HCT116 (cell line): ENCODE measurements around the gene SMARCAD1. TPM values are rescaled to one million over a fixed set of nuclear protein-coding genes. Genes with fewer than 3 reads are reported as not detected.

Experiments used
- ATAC-seq: fragments of 200-7000 bp; cut with Tn5 transposase; 2 replicates; pipeline ENCODE4 v1.9.1; 2020; ENCODE audit warnings: mild to moderate bottlenecking, moderate library complexity
- BruUV-seq: library from RNA; stranded (reverse); fragments of 400-500 nt; replicated peaks from 2 replicates; lab custom pipeline; 2021; lab: Mats Ljungman, UMichigan
- CTCF ChIA-PET: fragments of 300-600 bp; sonication (Branson Sonifier 250); formaldehyde crosslinking; loops from one replicate; lab custom pipeline; 2021; ENCODE audit warnings: antibody characterized with exemption; lab: Charles Lee
- POLR2A ChIA-PET: fragments of 300-600, 350-600 bp; sonication (Branson Sonifier 250); formaldehyde crosslinking; loops from one replicate; lab custom pipeline; 2021; ENCODE audit warnings: antibody characterized with exemption; lab: Charles Lee
- RAD21 ChIA-PET, 2 experiments: fragments of 300-600 bp; sonication (Branson Sonifier 250); formaldehyde crosslinking; loops; one replicate each; lab custom pipeline; 2023; ENCODE audit warnings: low total read pairs in 2 of 2; ENCODE audit not compliant: uncharacterized antibody in 2 of 2, unreplicated experiment in 2 of 2, low non-redundant PET in 1 of 2; lab: Charles Lee
- DNase-seq: peaks from one replicate; pipeline ENCODE4 v3.0.0-alpha.2; 2010; ENCODE audit warnings: low read depth, low spot score
- H2AFZ ChIP-seq: fragments of 200-600 bp; shearing (Covaris generic), sonication (generic); 2 replicates; pipeline ENCODE4 v1.6.1; 2017; ENCODE audit warnings: low read depth, mixed run types, mixed read lengths, antibody characterized with exemption, low read length; ENCODE audit not compliant: poor library complexity, severe bottlenecking
- H3K27ac ChIP-seq: 2 replicates; pipeline ENCODE4 v1.5.1; 2012; ENCODE audit warnings: low read depth, low read length
- H3K27me3 ChIP-seq: fragments of 200-600 bp; sonication (generic); 2 replicates; pipeline ENCODE4 v1.6.1; 2016; ENCODE audit warnings: mixed run types, low read length, mixed read lengths; ENCODE audit not compliant: insufficient read depth
- H3K36me3 ChIP-seq, 2 experiments: fragments of 200-500 bp in 1 of 2; fragments of 200-600 bp in 1 of 2; sonication (Bioruptor generic) in 1 of 2; sonication (generic) in 1 of 2; 2 replicates each; pipeline versions ENCODE4 v1.5.1 to v1.6.1; 2014 to 2016; ENCODE audit warnings: low read length in 2 of 2, inconsistent platforms in 1 of 2, mixed read lengths in 1 of 2, mixed run types in 1 of 2; ENCODE audit not compliant: insufficient read depth in 2 of 2, control insufficient read depth in 1 of 2
- H3K4me1 ChIP-seq, 2 experiments: fragments of 200-600 bp in 1 of 2; sonication (generic) in 1 of 2; 2 replicates each; pipeline versions ENCODE4 v1.5.1 to v1.6.1; 2012 to 2017; ENCODE audit warnings: low read length in 2 of 2, inconsistent platforms in 1 of 2, mild to moderate bottlenecking in 1 of 2, mixed read lengths in 1 of 2, mixed run types in 1 of 2, moderate library complexity in 1 of 2; ENCODE audit not compliant: insufficient read depth in 2 of 2, control insufficient read depth in 1 of 2
- H3K4me2 ChIP-seq: fragments of 200-600 bp; sonication (generic); 2 replicates; pipeline ENCODE4 v1.6.1; 2017; ENCODE audit warnings: mixed run types, low read length, mixed read lengths
- H3K4me3 ChIP-seq, 2 experiments: fragments of 200-600 bp in 1 of 2; sonication (generic) in 1 of 2; replicated peaks in 1 of 2; 2 replicates each; pipeline ENCODE4 v1.5.1; 2011 to 2016; ENCODE audit warnings: low read length in 2 of 2, control low read depth in 1 of 2, low read depth in 1 of 2, mild to moderate bottlenecking in 1 of 2, mixed read lengths in 1 of 2, mixed run types in 1 of 2
- H3K79me2 ChIP-seq: fragments of 200-600 bp; sonication (generic); 2 replicates; pipeline ENCODE4 v1.6.1; 2017; ENCODE audit warnings: mild to moderate bottlenecking, mixed run types, low read length, moderate library complexity, mixed read lengths; ENCODE audit not compliant: insufficient read depth
- H3K9ac ChIP-seq: fragments of 200-600 bp; sonication (generic); 2 replicates; pipeline ENCODE4 v1.6.1; 2016; ENCODE audit warnings: low read length, mixed read lengths
- H3K9me2 ChIP-seq: fragments of 200-600 bp; sonication (generic), shearing (Covaris generic); 2 replicates; pipeline ENCODE4 v1.6.1; 2017; ENCODE audit warnings: mixed run types, mild to moderate bottlenecking, moderate library complexity; ENCODE audit not compliant: insufficient read depth
- H3K9me3 ChIP-seq, 2 experiments: fragments of 200-500 bp in 1 of 2; fragments of 200-600 bp in 1 of 2; sonication (Bioruptor generic) in 1 of 2; sonication (generic) in 1 of 2; 2 replicates each; pipeline ENCODE4 v1.6.1; 2014 to 2017; ENCODE audit warnings: low read length in 2 of 2, mixed read lengths in 2 of 2, inconsistent platforms in 1 of 2, low read depth in 1 of 2, mild to moderate bottlenecking in 1 of 2, mixed run types in 1 of 2, moderate library complexity in 1 of 2; ENCODE audit not compliant: control insufficient read depth in 1 of 2, insufficient read depth in 1 of 2
- H4K20me1 ChIP-seq: fragments of 200-600 bp; sonication (generic), shearing (Covaris generic); 2 replicates; pipeline ENCODE4 v1.6.1; 2017; ENCODE audit warnings: mixed run types, mild to moderate bottlenecking, moderate library complexity; ENCODE audit not compliant: insufficient read depth
- ATF3 ChIP-seq: IDR thresholded peaks from 2 replicates; pipeline ENCODE4 v1.6.1; 2012
- CTCF ChIP-seq, 3 experiments: fragments of 200-600 bp in 1 of 3; sonication (generic) in 1 of 3; IDR thresholded peaks in 2 of 3; conservative IDR thresholded peaks in 1 of 3; 2 replicates each; pipeline ENCODE4 v1.5.1; 2012 to 2017; ENCODE audit warnings: low read depth in 2 of 3, low read length in 2 of 3, antibody characterized with exemption in 1 of 3, borderline replicate concordance in 1 of 3, control low read depth in 1 of 3, mild to moderate bottlenecking in 1 of 3, mixed read lengths in 1 of 3, mixed run types in 1 of 3, moderate library complexity in 1 of 3; ENCODE audit not compliant: insufficient read depth in 1 of 3
- ELF1 ChIP-seq: IDR thresholded peaks from 2 replicates; pipeline ENCODE4 v1.6.1; 2012; ENCODE audit warnings: low read depth, borderline replicate concordance
- EZH2 ChIP-seq: fragments of 200-600 bp; sonication (generic); IDR thresholded peaks from 2 replicates; pipeline ENCODE4 v1.6.1; 2017; ENCODE audit warnings: antibody characterized with exemption, mixed run types
- EZH2phosphoT487 ChIP-seq: fragments of 200-600 bp; IDR thresholded peaks from 2 replicates; pipeline ENCODE4 v1.6.1; 2018; ENCODE audit warnings: antibody characterized with exemption, borderline replicate concordance
- FOSL1 ChIP-seq: IDR thresholded peaks from 2 replicates; pipeline ENCODE4 v1.6.1; 2012; ENCODE audit warnings: low read depth
- JUND ChIP-seq: IDR thresholded peaks from 2 replicates; pipeline ENCODE4 v1.6.1; 2012
- MAX ChIP-seq: IDR thresholded peaks from 2 replicates; pipeline ENCODE4 v1.6.1; 2012
- POLR2A ChIP-seq: IDR thresholded peaks from 2 replicates; pipeline ENCODE4 v1.7.0; 2011; ENCODE audit warnings: borderline replicate concordance; ENCODE audit not compliant: insufficient read depth, insufficient read length; ENCODE audit errors: extremely low read depth
- POLR2AphosphoS5 ChIP-seq: IDR thresholded peaks from 2 replicates; pipeline ENCODE4 v1.6.1; 2011; ENCODE audit warnings: mild to moderate bottlenecking, low read depth, low read length, moderate library complexity
- RAD21 ChIP-seq: IDR thresholded peaks from 2 replicates; pipeline ENCODE4 v1.6.1; 2012; ENCODE audit warnings: low read depth, mild to moderate bottlenecking
- SP1 ChIP-seq: IDR thresholded peaks from 2 replicates; pipeline ENCODE4 v1.6.1; 2012; ENCODE audit warnings: low read depth
- SRF ChIP-seq: IDR thresholded peaks from 2 replicates; pipeline ENCODE4 v1.6.1; 2012; ENCODE audit warnings: low read depth
- YY1 ChIP-seq: IDR thresholded peaks from 2 replicates; pipeline ENCODE4 v1.6.1; 2011; ENCODE audit warnings: low read length, low read depth, moderate library complexity, mild to moderate bottlenecking; ENCODE audit not compliant: insufficient replicate concordance; ENCODE audit errors: extremely low read depth
- intact Hi-C: fragments of 100-400 bp; cut with micrococcal nuclease; formaldehyde crosslinking; loops from 2 replicates; pipeline ENCODE4 v1.10.0; 2022
- total RNA-seq: library from RNA; stranded (reverse); gene quantifications from one replicate; pipeline ENCODE4 v1.2.1, GENCODE V29; 2021; ENCODE audit not compliant: unreplicated experiment

Gene SMARCAD1
- total RNA-seq, 1 experiment from 2014 or later, result 33.6 TPM

- Histone ChIP-seq H3K4me1 (no peaks in the 10 kb centered on the region), H3K27me3 (no peaks in the 10 kb centered on the region), H3K4me3 (no peak overlapping the region), H3K36me3 (no peaks in the 10 kb centered on the region), H3K27ac (no peak overlapping the region), H3K9me2 (no peaks in the 10 kb centered on the region), H2AFZ (no peak overlapping the region), H3K4me2 (no peak overlapping the region), H3K79me2 (no peaks in the 10 kb centered on the region), H4K20me1 (no peaks in the 10 kb centered on the region), H3K9ac (no peak overlapping the region), H3K9me3 (no peaks in the 10 kb centered on the region)
- POLR2A ChIA-PET, result no interaction called here
- RAD21 ChIA-PET, result no interaction called here
- CTCF ChIA-PET, result no interaction called here
- no TSS peak for BruUV-seq
- intact Hi-C loops, result no loop called here
- TF ChIP-seq EZH2phosphoT487, result no peak
- no peak for TF ChIP-seq SP1
- no peak for TF ChIP-seq CTCF (IDR thresholded peaks at IDR 0.05 in 2 of 3, conservative IDR thresholded peaks at IDR 0.05 in 1 of 3; ENCODE audit: borderline replicate concordance in 1 of 3, insufficient read depth in 1 of 3, low read depth in 2 of 3, low read length in 2 of 3)
- no peak for TF ChIP-seq MAX
- TF ChIP-seq SRF, result no peak
- TF ChIP-seq JUND, result no peak
- no peak for TF ChIP-seq ATF3
- no peak for TF ChIP-seq ELF1
- TF ChIP-seq YY1, result no peak
- no peak for TF ChIP-seq POLR2AphosphoS5
- TF ChIP-seq RAD21, result no peak
- no peak for TF ChIP-seq EZH2
- no peak for TF ChIP-seq FOSL1
- TF ChIP-seq POLR2A, result no peak
- TF ChIP-seq, all 23 proteins: peak for 0
- no peak for ATAC-seq
- no peak for DNase-seq
Measured at GRCh38 chr4:94175553-94176261, 32.0 kb upstream of the SMARCAD1 start.
